HepG2 (cell line): ENCODE measurements around the gene LCK. TPM values are rescaled to one million over a fixed set of nuclear protein-coding genes. Genes with fewer than 3 reads are reported as not detected.

Source experiments
- ATAC-seq: fragments of 200-7000 bp; cut with Tn5 transposase; 3 replicates; pipeline ENCODE4 v1.9.1; 2020; ENCODE audit warnings: mild to moderate bottlenecking, moderate library complexity
- BruUV-seq: library from RNA; stranded (reverse); fragments of 400-500 nt; replicated peaks from 2 replicates; lab custom pipeline; 2021; lab: Mats Ljungman, UMichigan
- CTCF ChIA-PET: fragments of 300-600 bp; formaldehyde crosslinking; extraction: SDS; loops from one replicate; lab custom pipeline; 2021; ENCODE audit warnings: low total read pairs, inconsistent platforms, low intra/inter-chr PET ratio; lab: Yijun Ruan, JAX
- POLR2A ChIA-PET: fragments of 350-600 bp; sonication (Branson Sonifier 250); formaldehyde crosslinking; loops from one replicate; lab custom pipeline; 2020; ENCODE audit warnings: antibody characterized with exemption, inconsistent platforms; lab: Yijun Ruan, JAX
- DNase-seq: peaks from one replicate; pipeline ENCODE4 v3.0.0-alpha.2; 2015; ENCODE audit warnings: low spot score
- FAIRE-seq: peaks from 3 replicates; lab custom pipeline; 2011; peaks lifted over from hg19 to GRCh38; lab: Jason Lieb, UNC
- H2AFZ ChIP-seq: one replicate; pipeline ENCODE4 v1.6.1; 2011; ENCODE audit warnings: low read length, inconsistent platforms
- H3K27ac ChIP-seq: fragments of 300-600 bp; 3 replicates; pipeline ENCODE4 v1.8.0; 2011; ENCODE audit warnings: mixed run types, mild to moderate bottlenecking, mixed read lengths, low read length, inconsistent platforms; ENCODE audit not compliant: insufficient read depth; ENCODE audit errors: extremely low read length
- H3K27me3 ChIP-seq, 2 experiments: fragments of 200-600 bp in 1 of 2; 2 replicates in 1 of 2; 3 replicates in 1 of 2; pipeline versions ENCODE4 v1.6.0 to v1.8.0; 2011; ENCODE audit warnings: low read length in 2 of 2, mild to moderate bottlenecking in 2 of 2, moderate library complexity in 2 of 2, inconsistent platforms in 1 of 2; ENCODE audit not compliant: insufficient read depth in 2 of 2, control insufficient read depth in 1 of 2
- H3K36me3 ChIP-seq, 2 experiments: fragments of 200-600 bp in 1 of 2; replicated peaks in 1 of 2; 2 replicates in 1 of 2; 3 replicates in 1 of 2; pipeline versions ENCODE4 v1.5.1 to v1.8.0; 2011; ENCODE audit warnings: low read length in 2 of 2, inconsistent platforms in 1 of 2; ENCODE audit not compliant: insufficient read depth in 2 of 2, control insufficient read depth in 1 of 2
- H3K4me1 ChIP-seq: 2 replicates; pipeline ENCODE4 v1.5.1; 2012; ENCODE audit warnings: low read length, inconsistent platforms; ENCODE audit not compliant: insufficient read depth
- H3K4me2 ChIP-seq: 2 replicates; pipeline ENCODE4 v1.6.0; 2011; ENCODE audit warnings: low read depth, low read length, inconsistent platforms
- H3K4me3 ChIP-seq, 3 experiments: fragments of 200-600 bp in 1 of 3; sonication (generic), shearing (Covaris generic) in 1 of 3; replicated peaks in 1 of 3; 2 replicates each; pipeline ENCODE4 v1.5.1; 2011 to 2016; ENCODE audit warnings: low read length in 3 of 3, inconsistent platforms in 2 of 3, low read depth in 2 of 3, mild to moderate bottlenecking in 2 of 3, control low read depth in 1 of 3, mixed read lengths in 1 of 3; ENCODE audit not compliant: insufficient read depth in 1 of 3
- H3K79me2 ChIP-seq: one replicate; pipeline ENCODE4 v1.6.1; 2011; ENCODE audit warnings: low read length, inconsistent platforms; ENCODE audit not compliant: insufficient read depth
- H3K9ac ChIP-seq: 2 replicates; pipeline ENCODE4 v1.6.0; 2011; ENCODE audit warnings: mild to moderate bottlenecking, low read depth, low read length, inconsistent platforms; ENCODE audit not compliant: insufficient read depth
- H3K9me3 ChIP-seq: 2 replicates; pipeline ENCODE4 v1.5.1; 2012; ENCODE audit warnings: mild to moderate bottlenecking, low read length
- H4K20me1 ChIP-seq: 2 replicates; pipeline ENCODE4 v1.6.0; 2011; ENCODE audit warnings: inconsistent platforms, mild to moderate bottlenecking, low read length, moderate library complexity; ENCODE audit not compliant: insufficient read depth
- AGO2 ChIP-seq: fragments of 200-400 bp; formaldehyde crosslinking; optimal IDR thresholded peaks from 2 replicates; pipeline ENCODE3; 2017; ENCODE audit warnings: mild to moderate bottlenecking, low read depth, low read length, moderate library complexity
- MLXIP ChIP-seq: sonication (generic); formaldehyde crosslinking; IDR thresholded peaks from 2 replicates; pipeline ENCODE4 v1.9.0; 2021; ENCODE audit warnings: missing genetic modification reagents, borderline replicate concordance
- WGBS: methylation state at CpG from one replicate; pipeline ENCODE4 v1.1.6; 2017; ENCODE audit warnings: low lambda C conversion rate; 5-methylcytosine and 5-hydroxymethylcytosine counted together
- in situ Hi-C: cut with HindIII; loops from 2 replicates; pipeline ENCODE4 v1.10.0; 2017; ENCODE audit warnings: low pct_unique_long_range_greater_than_20kb; ENCODE audit not compliant: extremely low pct_ligation_motif_present
- intact Hi-C: fragments of 100-400 bp; cut with micrococcal nuclease; formaldehyde crosslinking; loops from one replicate; pipeline ENCODE4 v1.10.0; 2022; ENCODE audit not compliant: unreplicated experiment
- polyA plus RNA-seq, 8 experiments: library from polyadenylated mRNA; depleted of rRNA in 3 of 8; stranded (reverse) in 7 of 8; unstranded in 1 of 8; fragments of >200 nt; fragmentation: Illumina TruSeq in 4 of 8; extraction: Trizol in 4 of 8; gene quantifications; 2 replicates each; pipeline versions ENCODE4 v1.2.1 to v1.2.3, GENCODE V29; 2011 to 2016; ENCODE audit warnings: low read depth in 4 of 8, missing spikeins in 1 of 8, mixed read lengths in 1 of 8; ENCODE audit not compliant: insufficient read depth in 1 of 8
- small RNA-seq, 3 experiments: library from RNA; depleted of rRNA; stranded (forward); fragments of <200 nt; gene quantifications; one replicate each; pipeline ENCODE3, GENCODE V24; 2012; ENCODE audit warnings: low read depth in 2 of 3, low replicate concordance in 1 of 3; ENCODE audit not compliant: insufficient read length in 3 of 3, insufficient read depth in 2 of 3
- total RNA-seq, 5 experiments: library from RNA; depleted of rRNA; stranded (reverse); fragments of >200 nt; fragmentation: Illumina TruSeq; extraction: Trizol; gene quantifications; 2 replicates each; pipeline ENCODE4 v1.2.3, GENCODE V29; 2016; ENCODE audit warnings: low read depth in 1 of 5

Gene LCK
- total and polyA plus RNA-seq, 2 of the 13 experiments (the other 11 are each of a cell fraction or from before 2014, with no cell fraction given) = 0.93 to 1.8 TPM

GRCh38 chr1:32335535-32335789, 84.4 kb downstream of the LCK start:
- peaks cover 57% of the 10 kb centered on the region for H3K4me1 ChIP-seq
- H3K4me3 ChIP-seq = peak overlapping the region; percentile 70 to 95 (median 84)
- intact Hi-C loops (loop anchor here (10.0 kb wide), 1 partner anchor 59 kb away; the partner anchor contains the start of gene BSDC1), in situ Hi-C loops (no loop called here)
- ATAC-seq (no peak), DNase-seq (no peak), FAIRE-seq (no peak)
- peak overlapping the region; percentile 93 for H3K4me2 ChIP-seq
- WGBS = 0% methylated on average over 6 of the region's 34 CpGs
- TF ChIP-seq AGO2 = peak; percentile 65
- no peak for TF ChIP-seq MLXIP (CRISPR knock-in tag)
- peak overlapping the region; percentile 68 for H3K27ac ChIP-seq
- BruUV-seq = no TSS peak
- POLR2A ChIA-PET = interaction anchor here (0.9 to 5.8 kb wide), 27 partner anchors 8 to 262 kb away, joined by 3 to 222 read pairs (median 5); partner anchors contain the start of genes BSDC1, CCDC28B, FAM167B and HDAC1
- peaks cover 0 to 4% of the 10 kb centered on the region in 2 experiments; a peak in 2 of 5 replicates for H3K27me3 ChIP-seq
- H3K9ac ChIP-seq = peak overlapping the region; percentile 91
- peaks cover 14% of the 10 kb centered on the region for H3K79me2 ChIP-seq
- H2AFZ ChIP-seq = no peak overlapping the region
- H3K9me3 ChIP-seq = no peaks in the 10 kb centered on the region
- H4K20me1 ChIP-seq = peaks cover 14% of the 10 kb centered on the region
- CTCF ChIA-PET = interaction anchor here (0.7 to 1.7 kb wide), 2 partner anchors 15 to 120 kb away, joined by 3 to 4 read pairs; no protein-coding TSS in a partner anchor
- peaks cover 19 to 40% of the 10 kb centered on the region in 2 experiments for H3K36me3 ChIP-seq

Small RNA genes within 50 kb of the gene (small RNA-seq; reads per million reads assigned to genes)
- gene RF00017 = 0 reads per million in 3 experiments
- 0 reads per million in 3 experiments for gene RF00019

Other genes starting within 250 kb of the LCK start
- gene KHDRBS1, start 237.4 kb upstream of the LCK start, total RNA-seq (2016; rRNA removed; fragmentation: Illumina TruSeq; extraction: Trizol) = 39.0 and 86.8 TPM in 2 replicates
- 19.8 and 25.1 TPM in 2 replicates for gene KHDRBS1, start 237.4 kb upstream of the LCK start, polyA plus RNA-seq (2011; rRNA removed)
- gene TMEM39B, start 178.3 kb upstream of the LCK start, total RNA-seq (2016; rRNA removed; fragmentation: Illumina TruSeq; extraction: Trizol) = 3.1 and 4.9 TPM in 2 replicates
- gene TMEM39B, start 178.3 kb upstream of the LCK start, polyA plus RNA-seq (2011; rRNA removed) = 10.4 and 12.9 TPM in 2 replicates
- gene KPNA6, start 143.2 kb upstream of the LCK start, total RNA-seq (2016; rRNA removed; fragmentation: Illumina TruSeq; extraction: Trizol) = 47.5 and 111 TPM in 2 replicates
- 18.6 and 22.0 TPM in 2 replicates for gene KPNA6, start 143.2 kb upstream of the LCK start, polyA plus RNA-seq (2011; rRNA removed)
- gene TXLNA, start 71.6 kb upstream of the LCK start, total RNA-seq (2016; rRNA removed; fragmentation: Illumina TruSeq; extraction: Trizol) = 67.8 and 70.7 TPM in 2 replicates
- 29.6 and 35.3 TPM in 2 replicates for gene TXLNA, start 71.6 kb upstream of the LCK start, polyA plus RNA-seq (2011; rRNA removed)
- gene CCDC28B, start 50.7 kb upstream of the LCK start, total RNA-seq (2016; rRNA removed; fragmentation: Illumina TruSeq; extraction: Trizol) = 2.8 and 3.5 TPM in 2 replicates
- 2.6 TPM in 2 replicates for gene CCDC28B, start 50.7 kb upstream of the LCK start, polyA plus RNA-seq (2011; rRNA removed)
- 2.3 and 3.0 TPM in 2 replicates for gene IQCC, start 45.6 kb upstream of the LCK start, total RNA-seq (2016; rRNA removed; fragmentation: Illumina TruSeq; extraction: Trizol)
- 1.5 and 1.7 TPM in 2 replicates for gene IQCC, start 45.6 kb upstream of the LCK start, polyA plus RNA-seq (2011; rRNA removed)
- gene DCDC2B, start 42.2 kb upstream of the LCK start, total RNA-seq (2016; rRNA removed; fragmentation: Illumina TruSeq; extraction: Trizol) = not detected in 2 replicates
- gene DCDC2B, start 42.2 kb upstream of the LCK start, polyA plus RNA-seq (2011; rRNA removed) = not detected in 2 replicates
- 4.2 and 9.0 TPM in 2 replicates for gene TMEM234, start 28.9 kb upstream of the LCK start, total RNA-seq (2016; rRNA removed; fragmentation: Illumina TruSeq; extraction: Trizol)
- gene TMEM234, start 28.9 kb upstream of the LCK start, polyA plus RNA-seq (2011; rRNA removed) = 6.1 and 6.8 TPM in 2 replicates
- gene EIF3I, start 28.9 kb upstream of the LCK start, total RNA-seq (2016; rRNA removed; fragmentation: Illumina TruSeq; extraction: Trizol) = 223 and 286 TPM in 2 replicates
- gene EIF3I, start 28.9 kb upstream of the LCK start, polyA plus RNA-seq (2011; rRNA removed) = 210 and 218 TPM in 2 replicates
- 0.15 and 0.45 TPM in 2 replicates for gene FAM167B, start 4.0 kb upstream of the LCK start, total RNA-seq (2016; rRNA removed; fragmentation: Illumina TruSeq; extraction: Trizol)
- 0.70 and 1.1 TPM in 2 replicates for gene FAM167B, start 4.0 kb upstream of the LCK start, polyA plus RNA-seq (2011; rRNA removed)
- 93.5 and 109 TPM in 2 replicates for gene HDAC1, start 40.8 kb downstream of the LCK start, total RNA-seq (2016; rRNA removed; fragmentation: Illumina TruSeq; extraction: Trizol)
- 189 and 190 TPM in 2 replicates for gene HDAC1, start 40.8 kb downstream of the LCK start, polyA plus RNA-seq (2011; rRNA removed)
- gene MARCKSL1, start 85.0 kb downstream of the LCK start, total RNA-seq (2016; rRNA removed; fragmentation: Illumina TruSeq; extraction: Trizol) = 81.9 and 85.1 TPM in 2 replicates
- 134 and 155 TPM in 2 replicates for gene MARCKSL1, start 85.0 kb downstream of the LCK start, polyA plus RNA-seq (2011; rRNA removed)
- gene FAM229A, start 111.2 kb downstream of the LCK start, total RNA-seq (2016; rRNA removed; fragmentation: Illumina TruSeq; extraction: Trizol) = 0.31 and 3.2 TPM in 2 replicates
- gene FAM229A, start 111.2 kb downstream of the LCK start, polyA plus RNA-seq (2011; rRNA removed) = 17.6 and 21.8 TPM in 2 replicates
- gene TSSK3, start 111.3 kb downstream of the LCK start, total RNA-seq (2016; rRNA removed; fragmentation: Illumina TruSeq; extraction: Trizol) = 0.62 and 1.0 TPM in 2 replicates
- 1.1 and 2.0 TPM in 2 replicates for gene TSSK3, start 111.3 kb downstream of the LCK start, polyA plus RNA-seq (2011; rRNA removed)
- 33.2 and 40.3 TPM in 2 replicates for gene BSDC1, start 143.2 kb downstream of the LCK start, total RNA-seq (2016; rRNA removed; fragmentation: Illumina TruSeq; extraction: Trizol)
- gene BSDC1, start 143.2 kb downstream of the LCK start, polyA plus RNA-seq (2011; rRNA removed) = 64.2 and 81.8 TPM in 2 replicates
- gene ZBTB8B, start 213.8 kb downstream of the LCK start, total RNA-seq (2016; rRNA removed; fragmentation: Illumina TruSeq; extraction: Trizol) = 0.01 and 0.02 TPM in 2 replicates
- under 0.01 TPM in 1 of 2 replicates, not detected in the other for gene ZBTB8B, start 213.8 kb downstream of the LCK start, polyA plus RNA-seq (2011; rRNA removed)